H9 (cell line): ENCODE measurements around the gene DCXR. TPM values are rescaled to one million over a fixed set of nuclear protein-coding genes. Genes with fewer than 3 reads are reported as not detected.

ENCODE experiments used
- DNase-seq: peaks from one replicate; pipeline ENCODE4 v3.0.0-alpha.2; 2017
- H2AFZ ChIP-seq: one replicate; pipeline ENCODE4 v1.6.1; 2013; ENCODE audit warnings: mild to moderate bottlenecking, low read length, control low read depth, moderate library complexity
- H2AK5ac ChIP-seq: 2 replicates; pipeline ENCODE4 v1.6.1; 2013; ENCODE audit warnings: low read length, control low read depth, mixed read lengths; ENCODE audit not compliant: insufficient read length
- H2BK120ac ChIP-seq: one replicate; pipeline ENCODE4 v1.6.1; 2013; ENCODE audit warnings: low read depth, mild to moderate bottlenecking, low read length, control low read depth, inconsistent platforms; ENCODE audit not compliant: poor library complexity, severe bottlenecking
- H2BK12ac ChIP-seq: 2 replicates; pipeline ENCODE4 v1.6.1; 2013; ENCODE audit warnings: low read length, control low read depth, mixed read lengths, low read depth; ENCODE audit not compliant: insufficient read length
- H2BK15ac ChIP-seq: 2 replicates; pipeline ENCODE4 v1.6.1; 2013; ENCODE audit warnings: low read depth, low read length, control low read depth
- H2BK20ac ChIP-seq: one replicate; pipeline ENCODE4 v1.6.1; 2013; ENCODE audit warnings: low read depth, mild to moderate bottlenecking, low read length, control low read depth, inconsistent platforms; ENCODE audit not compliant: poor library complexity, severe bottlenecking
- H2BK5ac ChIP-seq: 2 replicates; pipeline ENCODE4 v1.6.1; 2013; ENCODE audit warnings: low read length, control low read depth, mixed read lengths; ENCODE audit not compliant: insufficient read length
- H3K14ac ChIP-seq: 2 replicates; pipeline ENCODE4 v1.6.1; 2013; ENCODE audit warnings: low read length, control low read depth; ENCODE audit not compliant: insufficient read depth
- H3K18ac ChIP-seq: 2 replicates; pipeline ENCODE4 v1.6.1; 2013; ENCODE audit warnings: low read depth, mild to moderate bottlenecking, mixed read lengths, low read length, control low read depth; ENCODE audit not compliant: insufficient read length
- H3K23ac ChIP-seq: 2 replicates; pipeline ENCODE4 v1.6.1; 2013; ENCODE audit warnings: low read length, control low read depth, mixed read lengths, low read depth; ENCODE audit not compliant: insufficient read length
- H3K23me2 ChIP-seq: 2 replicates; pipeline ENCODE4 v1.6.1; 2013; ENCODE audit warnings: low read depth, mild to moderate bottlenecking, mixed read lengths, low read length, control low read depth; ENCODE audit not compliant: insufficient read length, poor library complexity, severe bottlenecking
- H3K27ac ChIP-seq: 2 replicates; pipeline ENCODE4 v1.5.1; 2013; ENCODE audit warnings: low read length, control low read depth, mixed read lengths, low read depth; ENCODE audit not compliant: insufficient read length
- H3K27me3 ChIP-seq: 2 replicates; pipeline ENCODE4 v1.6.1; 2013; ENCODE audit warnings: low read length, control low read depth, inconsistent platforms; ENCODE audit not compliant: insufficient read depth
- H3K4ac ChIP-seq: 2 replicates; pipeline ENCODE4 v1.6.1; 2013; ENCODE audit warnings: low read depth, mild to moderate bottlenecking, control low read depth, inconsistent platforms, low read length, moderate library complexity
- H3K4me1 ChIP-seq: 2 replicates; pipeline ENCODE4 v1.6.1; 2013; ENCODE audit warnings: low read length, control low read depth, inconsistent platforms; ENCODE audit not compliant: insufficient read depth
- H3K4me2 ChIP-seq: 2 replicates; pipeline ENCODE4 v1.6.1; 2013; ENCODE audit warnings: low read length, control low read depth, mixed read lengths; ENCODE audit not compliant: insufficient read length, insufficient read depth
- H3K56ac ChIP-seq: 2 replicates; pipeline ENCODE4 v1.6.1; 2013; ENCODE audit warnings: low read depth, mild to moderate bottlenecking, mixed read lengths, low read length, control low read depth; ENCODE audit not compliant: insufficient read length
- H3K79me1 ChIP-seq: 2 replicates; pipeline ENCODE4 v1.6.1; 2013; ENCODE audit warnings: low read depth, mild to moderate bottlenecking, moderate library complexity, low read length, control low read depth, inconsistent platforms; ENCODE audit not compliant: insufficient read depth, poor library complexity, severe bottlenecking
- H3K79me2 ChIP-seq: 2 replicates; pipeline ENCODE4 v1.6.1; 2013; ENCODE audit warnings: low read length, control low read depth, inconsistent platforms; ENCODE audit not compliant: insufficient read depth
- H3K9ac ChIP-seq: 2 replicates; pipeline ENCODE4 v1.6.1; 2013; ENCODE audit warnings: low read length, control low read depth, mixed read lengths; ENCODE audit not compliant: insufficient read length; ENCODE audit errors: extremely low read depth
- H3K9me3 ChIP-seq: one replicate; pipeline ENCODE4 v1.6.1; 2013; ENCODE audit warnings: low read depth, low read length, inconsistent platforms; ENCODE audit not compliant: control insufficient read depth
- H3T11ph ChIP-seq: one replicate; pipeline ENCODE4 v1.6.1; 2013; ENCODE audit warnings: mild to moderate bottlenecking, low read length, control low read depth, inconsistent platforms
- H4K20me1 ChIP-seq: one replicate; pipeline ENCODE4 v1.6.1; 2013; ENCODE audit not compliant: control insufficient read depth, insufficient read length, insufficient read depth
- H4K5ac ChIP-seq: 2 replicates; pipeline ENCODE4 v1.6.1; 2013; ENCODE audit warnings: low read depth, mild to moderate bottlenecking, mixed read lengths, low read length, control low read depth; ENCODE audit not compliant: insufficient read length
- H4K8ac ChIP-seq: replicated peaks from 2 replicates; pipeline ENCODE4 v1.6.1; 2013; ENCODE audit warnings: low read length, control low read depth, mixed read lengths, low read depth; ENCODE audit not compliant: insufficient read length
- H4K91ac ChIP-seq: 2 replicates; pipeline ENCODE4 v1.6.1; 2013; ENCODE audit warnings: low read depth, mild to moderate bottlenecking, moderate library complexity, mixed read lengths, low read length, control low read depth; ENCODE audit not compliant: insufficient read length
- H3K27ac Mint-ChIP-seq, 3 experiments: 2 replicates in 2 of 3; 3 replicates in 1 of 3; pipeline ENCODE4 v1.8.0; 2020 to 2021; ENCODE audit warnings: mixed read lengths in 3 of 3, mild to moderate bottlenecking in 1 of 3, moderate library complexity in 1 of 3
- H3K27me3 Mint-ChIP-seq: 2 replicates; pipeline ENCODE4 v1.8.0; 2021; ENCODE audit warnings: low read depth, mild to moderate bottlenecking, moderate library complexity, mixed read lengths
- H3K36me3 Mint-ChIP-seq, 3 experiments: 2 replicates in 2 of 3; 3 replicates in 1 of 3; pipeline ENCODE4 v1.8.0; 2020 to 2021; ENCODE audit warnings: low read depth in 3 of 3, mixed read lengths in 3 of 3; ENCODE audit not compliant: insufficient read depth in 1 of 3
- H3K4me1 Mint-ChIP-seq, 2 experiments: 2 replicates each; pipeline ENCODE4 v1.8.0; 2020; ENCODE audit warnings: mixed read lengths in 2 of 2
- H3K4me3 Mint-ChIP-seq, 2 experiments: 2 replicates in 1 of 2; 3 replicates in 1 of 2; pipeline ENCODE4 v1.8.0; 2020 to 2021; ENCODE audit warnings: mild to moderate bottlenecking in 2 of 2, mixed read lengths in 2 of 2, moderate library complexity in 1 of 2
- H3K9me3 Mint-ChIP-seq, 2 experiments: 2 replicates in 1 of 2; 3 replicates in 1 of 2; pipeline ENCODE4 v1.8.0; 2020; ENCODE audit warnings: mild to moderate bottlenecking in 2 of 2, mixed read lengths in 2 of 2, moderate library complexity in 1 of 2
- CTCF ChIP-seq: fragments of 200-600 bp; sonication (generic); conservative IDR thresholded peaks from 3 replicates; pipeline ENCODE4 v1.8.0; 2021; ENCODE audit warnings: antibody characterized with exemption, mild to moderate bottlenecking
- WGBS: extraction: QIAGEN DNeasy Blood & Tissue Kit; methylation state at CpG from one replicate; pipeline ENCODE4 v1.1.7; 2013; ENCODE audit warnings: missing lambda C conversion rate, low lambda C conversion rate, mixed read lengths; ENCODE audit not compliant: insufficient read length; ENCODE audit errors: extremely low coverage; 5-methylcytosine and 5-hydroxymethylcytosine counted together
- total RNA-seq: library from RNA; stranded (reverse); gene quantifications from 2 replicates; pipeline ENCODE4 v1.2.1, GENCODE V29; 2021

Gene DCXR
- total RNA-seq, 1 experiment from 2014 or later = 93.6 TPM

GRCh38 chr17:82081966-82082365, 44.5 kb upstream of the DCXR start:
- no peaks in the 10 kb centered on the region for H3K9me3 Mint-ChIP-seq
- no peak overlapping the region for H2BK120ac ChIP-seq
- H3K27ac ChIP-seq = no peak overlapping the region
- no peak overlapping the region for H2BK5ac ChIP-seq
- H3K9me3 ChIP-seq = no peaks in the 10 kb centered on the region
- H4K8ac ChIP-seq = no peak overlapping the region
- no peaks in the 10 kb centered on the region for H4K20me1 ChIP-seq
- H3K23me2 ChIP-seq = no peaks in the 10 kb centered on the region
- H3T11ph ChIP-seq = no peak overlapping the region
- no peak for TF ChIP-seq CTCF
- peaks cover 24 to 68% (median 58%) of the 10 kb centered on the region in 3 experiments; a peak in 6 of 7 replicates for H3K36me3 Mint-ChIP-seq
- no peak overlapping the region for H3K23ac ChIP-seq
- H3K79me2 ChIP-seq = no peaks in the 10 kb centered on the region
- no peaks in the 10 kb centered on the region for H3K27me3 Mint-ChIP-seq
- no peaks in the 10 kb centered on the region for H3K4me1 ChIP-seq
- no CpG with 5 or more reads among the region's 22 CpGs for WGBS
- no peak overlapping the region for H3K9ac ChIP-seq
- no peak overlapping the region for H3K56ac ChIP-seq
- no peak overlapping the region for H2AK5ac ChIP-seq
- H2BK20ac ChIP-seq = no peak overlapping the region
- H3K18ac ChIP-seq = no peak overlapping the region
- no peak overlapping the region for H3K4me2 ChIP-seq
- H4K5ac ChIP-seq = no peak overlapping the region
- H2AFZ ChIP-seq = no peak overlapping the region
- H3K4me3 Mint-ChIP-seq = no peak overlapping the region
- no peak overlapping the region for H2BK15ac ChIP-seq
- H3K27me3 ChIP-seq = no peaks in the 10 kb centered on the region
- no peak overlapping the region for H2BK12ac ChIP-seq
- no peak for DNase-seq
- no peaks in the 10 kb centered on the region; a peak in 2 of 4 replicates for H3K4me1 Mint-ChIP-seq
- H3K79me1 ChIP-seq = no peaks in the 10 kb centered on the region
- no peak overlapping the region for H3K27ac Mint-ChIP-seq
- no peak overlapping the region for H3K14ac ChIP-seq
- no peak overlapping the region for H4K91ac ChIP-seq
- no peak overlapping the region for H3K4ac ChIP-seq
